Erythroblast (primary cell): Measurements from ENCODE around the gene GRK4.

ENCODE experiments used
- GATA1 ChIP-seq: IDR thresholded peaks from 2 replicates; pipeline ENCODE4 v1.6.1; 2011; ENCODE audit warnings: low read depth, mild to moderate bottlenecking, control low read depth, low read length, moderate library complexity
- POLR2A ChIP-seq: IDR thresholded peaks from 2 replicates; pipeline ENCODE4 v1.6.1; 2011; ENCODE audit warnings: mild to moderate bottlenecking, low read length

GRCh38 chr4:2934077-2934812, 29.1 kb upstream of the GRK4 start:
- TF ChIP-seq POLR2A (no peak), GATA1 (no peak)
